GM21423 (cell line): ENCODE data around the gene FBXL22.

Experiments
- ATAC-seq: cut with Tn5 transposase; IDR thresholded peaks from one replicate; pipeline ENCODE4 v1.9.1; 2021; ENCODE audit warnings: mild to moderate bottlenecking, moderate library complexity; ENCODE audit not compliant: unreplicated experiment

Gene FBXL22, protein sequence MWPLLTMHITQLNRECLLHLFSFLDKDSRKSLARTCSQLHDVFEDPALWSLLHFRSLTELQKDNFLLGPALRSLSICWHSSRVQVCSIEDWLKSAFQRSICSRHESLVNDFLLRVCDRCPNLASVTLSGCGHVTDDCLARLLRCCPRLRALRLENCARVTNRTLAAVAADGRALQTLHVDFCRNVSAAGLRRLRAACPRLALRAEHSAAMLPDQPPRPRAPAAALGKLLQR

DNA sequence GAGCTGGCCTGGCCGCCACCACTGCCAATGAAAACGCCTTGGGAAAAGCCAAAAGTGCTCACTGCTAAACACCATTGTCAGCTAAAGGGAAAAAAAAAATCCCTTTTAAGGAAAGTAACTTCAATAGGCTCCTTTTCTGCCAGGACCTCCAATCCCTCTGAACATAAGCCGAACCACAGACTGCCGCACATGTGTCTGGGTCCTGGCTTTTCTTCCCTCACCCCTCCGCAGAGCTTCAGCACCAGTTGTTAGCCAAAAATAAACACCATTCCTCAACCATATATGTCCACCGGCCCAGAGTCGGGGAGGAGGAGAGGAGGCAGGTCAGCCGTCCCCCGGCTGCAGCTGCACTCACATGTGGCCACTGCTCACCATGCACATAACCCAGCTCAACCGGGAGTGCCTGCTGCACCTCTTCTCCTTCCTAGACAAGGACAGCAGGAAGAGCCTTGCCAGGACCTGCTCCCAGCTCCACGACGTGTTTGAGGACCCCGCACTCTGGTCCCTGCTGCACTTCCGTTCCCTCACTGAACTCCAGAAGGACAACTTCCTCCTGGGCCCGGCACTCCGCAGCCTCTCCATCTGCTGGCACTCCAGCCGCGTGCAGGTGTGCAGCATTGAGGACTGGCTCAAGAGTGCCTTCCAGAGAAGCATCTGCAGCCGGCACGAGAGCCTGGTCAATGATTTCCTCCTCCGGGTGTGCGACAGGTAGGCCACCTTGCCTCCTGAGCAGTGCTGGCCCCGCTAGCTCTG, at the start of gene FBXL22:
FBXL22 (plus strand) TSS at position 350 of the 753 bp plus-strand sequence; CDS start at position 356, 6 bp downstream.
- ATAC-seq = no peak

DNA sequence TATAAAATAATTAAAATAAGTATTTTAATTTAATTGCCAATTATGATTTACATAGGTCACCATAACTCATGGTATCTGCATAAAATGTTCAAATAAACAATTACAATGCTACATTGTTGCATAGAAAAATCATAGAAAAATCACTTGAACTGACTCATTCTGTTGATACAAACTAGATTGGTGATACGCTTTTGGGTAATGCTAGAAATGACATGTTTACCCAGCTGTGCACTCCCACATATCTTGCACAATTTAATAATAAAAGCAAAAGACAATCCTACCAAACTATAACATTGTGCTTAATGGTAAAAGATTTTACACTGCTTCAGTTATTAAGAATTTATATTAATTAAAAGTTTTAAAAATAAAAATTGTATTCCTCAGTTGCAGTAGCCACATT, 45.8 kb upstream of the FBXL22 start:
- no peak for ATAC-seq

DNA sequence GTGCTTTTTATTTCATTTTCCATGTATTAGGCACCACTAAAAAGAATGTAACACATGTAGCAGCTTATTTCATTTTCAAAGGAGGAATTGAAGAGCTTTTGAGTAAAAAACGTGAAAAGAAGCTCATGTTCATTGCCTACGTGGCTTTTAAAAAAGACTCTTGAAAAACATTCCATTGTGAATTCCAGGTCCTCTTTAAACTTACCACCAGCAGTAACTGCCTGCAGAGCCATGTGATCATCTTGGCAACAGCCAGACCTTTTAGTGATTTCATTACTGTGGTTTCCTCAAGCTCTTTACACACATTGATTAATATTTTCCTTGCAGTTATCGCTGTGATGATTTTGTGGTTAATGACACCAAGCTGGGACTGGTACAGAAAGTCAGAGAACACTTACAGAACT, 43.8 kb upstream of the FBXL22 start:
- no peak for ATAC-seq

DNA sequence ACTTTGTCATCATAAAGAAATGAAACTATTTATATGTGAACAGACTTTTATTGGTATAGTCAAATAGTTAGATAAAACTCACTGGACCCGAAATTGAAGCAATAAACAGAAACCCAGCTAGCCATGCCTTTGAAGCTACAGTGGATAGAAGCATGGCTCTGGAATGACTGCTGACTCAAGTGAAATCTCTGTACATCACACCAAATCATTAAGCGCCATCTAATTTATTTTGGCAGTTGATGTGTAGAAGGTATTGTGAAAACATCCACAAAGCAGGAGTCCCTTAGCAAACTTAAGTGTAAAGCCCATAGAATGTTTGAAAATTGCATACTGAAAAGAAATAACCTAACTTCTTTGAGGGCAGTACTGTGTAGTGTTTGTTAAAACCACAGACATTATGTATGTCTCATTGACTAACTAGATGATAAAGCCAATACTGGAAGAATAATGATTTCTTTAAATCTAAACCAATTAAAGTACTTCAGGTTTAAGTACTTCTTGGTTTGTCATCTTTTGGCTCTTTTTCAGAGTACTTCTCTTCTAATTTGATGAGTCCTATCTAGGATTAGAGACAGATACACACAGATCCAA, 42.8 kb upstream of the FBXL22 start:
- ATAC-seq = no peak

DNA sequence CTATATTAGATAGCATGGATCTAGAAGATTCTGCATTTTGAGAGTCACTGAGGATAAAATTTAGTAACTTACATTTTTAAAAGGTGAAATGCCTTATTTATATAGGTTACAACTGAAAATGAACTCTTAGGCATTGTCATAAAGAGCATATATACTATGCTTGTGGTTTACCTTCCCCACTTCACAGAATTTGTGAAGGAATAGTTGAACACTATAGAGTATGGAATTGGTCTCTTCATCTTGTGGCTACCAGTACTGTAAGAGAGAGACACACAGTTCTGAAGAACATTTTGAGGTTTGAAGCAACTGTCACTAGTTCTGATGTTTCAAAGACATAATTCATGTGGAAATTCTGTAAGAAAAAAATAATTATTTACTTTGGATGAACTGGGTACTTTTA, 41.7 kb upstream of the FBXL22 start:
- no peak for ATAC-seq

DNA sequence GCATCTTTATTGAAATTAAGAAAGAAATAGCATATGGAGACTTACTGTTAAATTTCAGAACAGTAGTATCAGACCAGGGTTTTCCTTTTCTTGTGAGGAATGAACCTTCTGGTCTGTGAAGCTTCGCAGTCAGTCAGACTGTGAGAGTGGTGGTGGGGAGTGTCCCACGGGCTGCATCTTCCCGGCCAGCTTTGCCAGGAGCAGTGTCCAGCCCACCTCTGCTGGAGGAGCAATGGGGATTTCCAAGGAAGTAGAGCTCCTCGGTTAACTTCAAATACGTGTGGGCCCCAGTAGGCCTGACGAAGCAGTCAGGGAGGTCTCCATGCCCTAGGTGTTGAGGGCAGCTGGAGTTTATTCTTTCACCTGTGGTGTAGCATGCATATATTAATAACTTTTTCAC, 40.9 kb upstream of the FBXL22 start:
- no peak for ATAC-seq

DNA sequence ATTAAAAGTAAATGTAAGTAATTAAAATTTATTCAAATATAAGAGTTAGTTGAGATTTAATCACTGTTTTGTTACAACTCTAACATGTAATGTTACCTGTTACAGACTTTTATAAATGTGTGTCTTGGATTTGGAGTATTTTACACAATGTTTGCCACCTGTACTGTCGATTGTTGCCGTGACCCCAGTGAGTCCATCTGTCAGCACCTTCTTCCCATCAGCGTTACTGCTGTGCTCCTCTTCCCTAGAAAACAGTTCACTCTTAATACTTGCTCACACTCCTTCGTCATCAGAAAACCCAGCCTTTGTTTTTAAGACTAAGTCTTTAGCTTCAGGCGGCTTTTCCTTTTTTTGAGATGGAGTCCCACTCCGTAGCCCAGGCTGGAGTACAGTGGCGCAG, 40.5 kb upstream of the FBXL22 start:
- ATAC-seq = no peak

DNA sequence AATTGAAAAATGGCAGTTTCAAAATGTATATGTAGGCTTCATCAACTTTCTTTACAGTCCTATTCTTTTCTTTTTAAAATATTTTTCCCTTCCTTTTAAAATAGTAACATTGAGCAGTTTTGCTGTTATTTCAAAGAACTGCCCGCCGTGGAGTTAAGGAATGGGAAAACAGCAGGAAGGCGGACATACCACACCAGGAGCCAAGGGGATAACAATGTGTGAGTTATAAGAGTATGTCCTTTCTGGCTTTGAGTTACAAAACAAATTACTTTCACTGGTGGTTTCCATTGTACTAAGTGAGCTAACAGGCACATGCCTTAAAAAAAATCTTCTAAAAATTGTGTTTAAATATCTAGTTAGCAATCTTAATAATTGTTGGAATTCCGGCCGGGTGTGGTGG, 37.4 kb upstream of the FBXL22 start:
- no peak for ATAC-seq

DNA sequence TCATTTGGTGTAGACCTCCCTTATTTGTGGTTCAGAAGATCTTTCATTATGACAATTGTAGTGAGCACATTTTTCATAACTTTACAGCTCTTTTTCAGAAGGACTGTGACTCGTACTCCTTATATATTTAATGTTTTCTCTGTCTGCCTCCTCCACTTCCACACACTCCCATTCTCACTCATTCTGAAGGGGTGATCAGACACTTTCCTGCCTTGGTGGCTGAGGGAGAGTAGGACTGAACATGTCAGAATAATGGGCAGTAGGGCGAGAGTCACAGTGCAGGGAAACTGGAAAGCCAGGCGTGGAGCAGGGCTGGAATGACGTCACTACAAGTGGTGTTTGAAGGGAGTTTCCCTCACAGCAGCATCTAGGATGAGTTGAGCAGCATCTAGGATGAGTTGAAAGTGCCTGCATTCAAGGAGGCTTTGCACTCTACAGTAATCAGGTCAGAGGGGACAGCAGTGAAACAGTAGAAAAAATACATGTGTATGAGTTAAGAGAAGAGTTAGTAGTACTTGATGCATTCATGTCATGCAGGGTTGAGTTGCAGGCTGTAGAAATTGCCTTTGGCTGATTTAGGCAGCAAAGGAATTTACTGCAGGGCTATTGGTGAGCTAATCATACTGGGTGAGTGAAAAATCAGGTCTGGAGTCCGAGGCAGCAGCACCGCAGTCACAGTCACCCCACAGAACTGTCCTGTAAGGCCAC, 36.3 kb upstream of the FBXL22 start:
- ATAC-seq = no peak

DNA sequence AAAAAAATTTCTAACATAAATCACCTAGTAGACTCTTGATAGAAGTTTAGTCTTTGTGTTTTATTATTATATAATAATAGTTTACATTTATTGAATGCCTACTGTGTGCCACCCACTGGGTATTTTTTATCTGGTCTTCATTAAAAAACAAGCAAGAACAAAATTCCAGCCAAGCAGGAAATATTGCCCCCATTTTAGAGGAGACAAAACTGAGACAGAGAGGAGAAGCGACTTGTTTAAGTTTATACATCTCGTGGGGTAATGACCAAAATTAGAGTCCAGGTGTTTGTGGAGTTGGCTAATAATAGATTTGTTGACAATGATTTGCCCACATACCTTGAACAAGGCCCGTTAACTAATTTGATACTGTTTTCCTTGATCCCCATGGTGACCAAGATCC, 33.1 kb upstream of the FBXL22 start:
- ATAC-seq = no peak

DNA sequence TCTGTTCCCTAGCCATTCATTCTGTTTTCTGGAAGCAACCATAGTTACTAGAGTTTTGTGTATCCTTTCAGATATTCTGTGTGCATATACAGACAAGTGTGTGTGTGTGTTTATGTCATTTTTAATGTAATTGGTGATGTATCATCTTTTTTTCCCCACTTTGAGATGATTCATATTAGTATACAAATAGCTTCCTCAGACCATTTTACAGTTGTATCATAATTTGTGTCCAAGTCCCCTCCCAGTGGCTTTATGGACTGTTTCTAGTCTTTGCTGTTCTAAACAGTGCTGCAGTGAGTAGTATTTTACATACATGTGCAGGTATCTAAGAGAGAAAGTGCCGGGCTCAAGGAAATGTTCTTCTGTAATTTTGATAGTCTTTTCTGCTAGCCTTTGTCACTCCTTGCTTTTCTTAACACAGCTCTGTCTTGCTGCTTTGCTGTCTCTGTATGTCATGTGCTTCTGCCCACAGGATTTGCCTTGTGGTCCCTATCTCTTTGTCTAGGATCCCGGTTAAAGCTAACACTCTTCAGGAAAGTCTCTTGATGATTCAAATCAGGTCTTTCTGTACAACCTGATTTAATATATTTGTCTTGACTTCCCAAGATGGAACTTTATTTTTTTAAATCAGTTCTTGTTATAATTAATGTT, 31.5 kb upstream of the FBXL22 start:
- no peak for ATAC-seq

DNA sequence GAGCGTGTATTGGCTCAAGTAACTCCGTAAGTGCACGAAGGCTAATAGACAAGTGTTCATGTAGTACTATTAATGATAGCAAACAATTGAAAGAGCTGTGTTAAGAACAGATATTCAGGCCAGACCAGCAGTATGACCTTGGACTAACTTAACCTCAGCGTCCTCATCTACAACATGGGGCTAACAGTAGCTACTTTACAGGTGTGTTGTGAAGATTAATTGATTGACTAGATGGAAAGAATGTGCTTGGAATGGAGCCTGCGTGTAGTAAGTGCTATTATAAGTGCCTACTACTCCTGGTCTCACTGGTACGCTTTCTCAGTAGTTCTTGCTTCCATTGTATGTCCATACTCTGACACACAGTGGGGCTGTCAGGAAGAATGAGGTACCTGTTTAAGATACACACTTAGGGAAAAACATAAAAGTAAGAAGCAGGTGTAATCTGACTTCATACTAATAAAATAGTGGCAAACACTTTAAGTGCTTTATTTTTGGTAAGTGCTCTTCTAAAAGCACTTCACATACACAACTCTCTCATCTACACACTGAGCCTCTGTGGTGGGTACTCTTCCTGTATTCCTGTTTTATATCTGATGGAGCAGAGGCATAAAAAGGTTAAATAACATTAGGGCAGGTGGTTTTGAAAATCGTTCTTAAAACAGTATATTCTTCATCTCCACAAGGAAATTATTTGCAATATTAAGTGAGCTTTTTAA, 24.3 kb upstream of the FBXL22 start:
- no peak for ATAC-seq

DNA sequence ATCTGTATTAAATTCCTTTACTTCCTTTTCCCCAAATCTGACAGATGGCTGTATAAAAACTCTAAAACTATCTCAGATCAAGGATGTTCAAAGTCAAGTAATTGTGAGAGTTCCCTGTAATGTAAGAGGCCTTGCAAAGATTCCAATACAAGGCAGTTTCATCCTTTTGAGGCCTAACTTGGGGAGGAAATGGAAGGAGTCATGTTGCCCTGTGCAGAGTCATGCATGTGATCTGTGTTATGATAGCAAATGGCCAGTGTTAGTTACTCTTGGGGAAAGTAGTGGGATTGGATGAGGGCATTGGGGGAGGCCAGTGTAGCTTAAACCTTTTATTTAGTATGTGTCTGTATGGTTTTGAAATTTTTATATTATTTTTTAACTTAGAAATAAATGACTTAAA, 23.7 kb upstream of the FBXL22 start:
- ATAC-seq = no peak

DNA sequence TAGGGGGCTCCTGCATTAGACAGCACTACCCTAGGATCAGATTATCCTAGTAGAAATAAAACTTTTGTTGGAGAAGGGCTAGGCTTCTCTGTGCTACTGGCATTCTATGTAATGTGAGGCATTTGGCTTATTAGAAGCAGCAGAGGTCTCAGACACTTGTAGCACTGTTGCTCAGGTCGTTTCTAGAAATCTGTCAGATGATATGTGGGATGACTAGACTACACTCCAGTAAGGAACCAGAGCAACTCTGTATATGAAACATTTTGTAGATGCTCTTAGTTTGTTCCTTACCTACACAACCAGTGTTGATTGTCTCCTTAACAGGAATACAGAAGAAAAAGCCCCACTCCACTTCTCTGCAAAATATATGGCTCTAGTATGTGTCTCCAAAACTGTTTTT, 21.9 kb upstream of the FBXL22 start:
- ATAC-seq = no peak

DNA sequence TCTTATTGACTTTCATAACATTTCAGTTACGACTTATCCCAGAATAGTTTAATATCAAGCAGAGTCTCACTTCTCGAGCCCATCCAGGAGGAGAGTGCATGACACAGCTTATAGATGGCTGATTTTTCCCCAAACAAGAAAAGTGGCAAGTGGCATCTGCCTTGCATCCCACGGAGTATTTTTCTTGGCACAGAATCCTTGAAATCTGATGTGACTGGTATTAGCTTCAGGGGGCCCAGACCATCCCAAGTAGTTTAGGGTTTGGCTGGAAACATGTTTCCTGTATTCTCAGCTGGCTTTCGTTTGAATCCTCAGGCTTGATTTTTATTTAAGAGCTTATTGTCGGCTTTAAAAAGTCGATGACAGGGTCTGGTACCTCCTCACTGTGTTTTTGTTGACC, 20.7 kb upstream of the FBXL22 start:
- ATAC-seq = no peak

DNA sequence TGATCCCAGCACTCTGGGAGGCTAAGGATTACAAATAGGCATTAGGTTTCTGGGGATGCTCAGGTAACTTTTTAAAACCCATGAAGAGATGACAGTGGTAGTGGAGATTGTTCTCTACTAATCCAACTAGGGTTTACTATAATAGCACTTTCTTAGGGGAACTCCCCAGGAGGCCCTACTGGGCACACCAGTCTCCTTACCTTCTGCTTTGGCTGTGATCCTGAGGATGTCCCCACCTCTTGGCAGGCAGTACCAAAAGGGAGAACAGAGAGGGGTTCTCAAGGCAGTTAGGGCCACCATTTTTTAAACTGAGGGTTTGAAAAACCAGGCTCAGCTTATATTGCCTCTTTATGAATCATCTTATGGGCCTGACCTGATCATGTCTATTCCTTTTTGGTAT, 15.0 kb upstream of the FBXL22 start:
- no peak for ATAC-seq

DNA sequence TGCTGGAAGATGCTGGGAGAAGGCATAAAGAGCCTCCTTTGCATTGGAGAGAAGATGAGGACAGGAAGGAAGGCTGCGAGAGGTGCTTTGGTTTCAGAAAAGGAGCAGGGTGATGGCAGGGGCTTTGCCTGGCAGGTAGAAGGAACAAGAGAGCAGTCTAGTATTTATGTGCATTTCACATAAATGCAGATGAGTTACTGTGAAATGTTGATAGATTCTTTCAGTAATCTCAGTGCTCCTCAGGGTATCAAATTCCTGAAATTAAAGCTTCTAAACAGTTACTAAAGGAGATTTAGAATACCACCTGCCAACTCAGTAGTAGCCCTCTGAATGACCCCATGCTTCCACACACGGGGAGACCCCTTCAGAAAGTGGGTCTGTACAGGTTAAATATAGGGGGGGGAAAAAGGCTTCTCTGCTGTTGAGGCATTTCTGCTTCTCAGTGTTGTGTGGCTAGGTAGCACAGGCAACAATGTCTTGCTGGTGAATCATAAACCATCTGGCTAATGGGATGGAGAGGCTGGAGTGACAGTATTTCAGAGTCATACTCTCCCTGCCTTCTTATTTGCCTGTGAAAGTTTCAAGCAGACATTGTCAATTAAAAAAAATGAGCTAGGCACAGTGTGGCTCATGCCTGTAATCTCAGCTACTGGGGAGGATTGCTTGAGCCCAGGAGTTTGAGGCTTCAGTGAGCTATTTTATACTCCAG, 14.3 kb upstream of the FBXL22 start:
- no peak for ATAC-seq

DNA sequence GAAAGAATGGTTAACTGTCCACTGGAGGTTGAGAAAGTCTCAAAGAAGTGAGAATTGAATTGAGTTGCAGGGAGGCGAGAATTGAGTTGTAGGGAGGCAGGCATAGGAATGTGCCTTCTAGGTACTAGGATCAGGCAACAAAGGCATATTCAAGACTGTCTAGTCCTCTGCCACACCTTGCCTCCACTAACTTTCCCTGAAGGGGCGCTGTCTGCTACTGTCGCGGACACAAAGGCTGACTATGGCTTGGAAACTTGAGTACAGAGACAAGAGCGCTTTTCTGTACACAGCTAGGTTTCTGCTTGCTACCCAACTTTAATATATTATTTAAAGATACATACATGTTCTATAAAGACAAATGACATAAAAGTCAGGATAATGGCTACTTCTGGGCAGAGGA, 10.4 kb upstream of the FBXL22 start:
- ATAC-seq = no peak

DNA sequence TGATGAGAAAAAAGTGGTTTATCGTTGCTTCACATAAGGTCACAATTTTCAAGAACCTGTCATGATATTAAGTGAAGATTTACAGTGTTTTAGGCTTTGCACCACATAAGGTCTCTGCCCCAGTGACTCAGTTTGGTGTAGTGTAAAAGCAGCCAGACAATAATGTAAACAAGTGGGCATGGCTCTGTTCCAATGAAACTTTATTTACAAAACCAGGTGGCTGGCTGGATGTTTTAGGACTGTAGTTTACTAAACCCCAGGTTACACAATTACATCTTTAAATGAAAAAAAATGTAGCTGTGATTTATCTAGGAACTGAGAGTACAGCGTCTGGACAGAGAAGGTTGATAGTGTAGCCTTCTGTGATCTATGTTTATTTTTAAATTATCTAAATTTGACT, 9.7 kb upstream of the FBXL22 start:
- ATAC-seq = no peak

DNA sequence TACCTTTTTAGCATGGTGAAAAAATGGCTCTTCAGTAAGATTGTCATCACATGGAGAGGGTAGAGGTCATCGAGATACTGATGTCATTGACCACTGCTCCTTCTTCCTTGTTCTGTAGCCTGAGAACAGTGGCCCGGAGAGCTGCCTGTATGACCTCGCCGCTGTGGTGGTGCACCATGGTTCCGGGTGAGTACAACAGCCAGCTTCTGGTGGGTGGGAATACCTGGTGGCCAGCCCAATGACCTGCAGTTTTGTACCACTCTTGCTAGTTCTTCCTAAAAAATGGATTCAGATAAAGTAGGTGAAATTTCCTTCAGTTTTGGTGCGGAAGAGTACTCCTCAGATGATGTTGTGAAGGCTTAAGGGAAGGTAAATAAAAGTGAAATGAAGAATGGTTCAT, 8.4 kb upstream of the FBXL22 start:
- ATAC-seq = no peak
